ENCODE data around the gene TOR3A. TPM values are rescaled to one million over a fixed set of nuclear protein-coding genes. Genes with fewer than 3 reads are reported as not detected.

The TOR3A gene
- total and polyA plus RNA-seq, 2 of the 13 experiments (the other 11 are each of a cell fraction or from before 2014, with no cell fraction given): 14.7 to 28.4 TPM

- in situ Hi-C loops (cut with HindIII; ENCODE audit: extremely low pct_ligation_motif_present, low pct_unique_long_range_greater_than_20kb) (no loop called here), intact Hi-C loops (cut with micrococcal nuclease; ENCODE audit: unreplicated experiment) (no loop called here)
- Histone ChIP-seq H3K36me3 (replicated peaks in 1 of 2; ENCODE audit: control insufficient read depth in 1 of 2, insufficient read depth in 2 of 2, low read length in 2 of 2) (peaks cover 0 to 6% of the 10 kb centered on the region in 2 experiments; a peak in 3 of 5 replicates), H3K4me2 (ENCODE audit: low read depth, low read length) (no peak overlapping the region), H3K27me3 (ENCODE audit: control insufficient read depth in 1 of 2, insufficient read depth in 2 of 2, low read length in 2 of 2) (no peaks in the 10 kb centered on the region), H3K27ac (ENCODE audit: extremely low read length, insufficient read depth, low read length) (peak overlapping the region; percentile 50), H3K4me3 (replicated peaks in 1 of 3; ENCODE audit: insufficient read depth in 1 of 3, low read depth in 2 of 3, low read length in 3 of 3) (no peak overlapping the region), H3K9me3 (ENCODE audit: low read length) (no peaks in the 10 kb centered on the region), H2AFZ (ENCODE audit: low read length) (no peak overlapping the region), H3K79me2 (ENCODE audit: insufficient read depth, low read length) (peaks cover 11% of the 10 kb centered on the region), H4K20me1 (ENCODE audit: insufficient read depth, low read length) (no peaks in the 10 kb centered on the region), H3K9ac (ENCODE audit: insufficient read depth, low read depth, low read length) (no peak overlapping the region), H3K4me1 (ENCODE audit: insufficient read depth, low read length) (peaks cover 47% of the 10 kb centered on the region)
- POLR2A ChIA-PET: no interaction called here
- CTCF ChIA-PET (ENCODE audit: low intra/inter-chr PET ratio, low total read pairs): no interaction called here
- DNase-seq (ENCODE audit: low spot score) (no peak), FAIRE-seq (no peak), ATAC-seq (no peak)
- no TSS peak for BruUV-seq (replicated peaks)
- TF ChIP-seq ZFP91 (CRISPR knock-in tag; IDR thresholded peaks at IDR 0.05; ENCODE audit: borderline replicate concordance): no peak
These were observed 34.3 kb upstream of the TOR3A start for GRCh38 chr1:179047636-179047997.

- no peak overlapping the region for H2AFZ ChIP-seq (ENCODE audit: low read length)
These were observed 33.3 kb upstream of the TOR3A start for GRCh38 chr1:179048339-179049124.

More at GRCh38 chr1:179048339-179049124, 33.3 kb upstream of the TOR3A start:
- BruUV-seq (replicated peaks): no TSS peak
- 100% methylated on average over 1 of the region's 1 CpG for WGBS (ENCODE audit: low lambda C conversion rate)
- H3K4me2 ChIP-seq (ENCODE audit: low read depth, low read length): no peak overlapping the region
- no peak overlapping the region for H3K4me3 ChIP-seq (replicated peaks in 1 of 3; ENCODE audit: insufficient read depth in 1 of 3, low read depth in 2 of 3, low read length in 3 of 3)
- peaks cover 0 to 6% of the 10 kb centered on the region in 2 experiments; a peak in 3 of 5 replicates for H3K36me3 ChIP-seq (replicated peaks in 1 of 2; ENCODE audit: control insufficient read depth in 1 of 2, insufficient read depth in 2 of 2, low read length in 2 of 2)
- H4K20me1 ChIP-seq (ENCODE audit: insufficient read depth, low read length): no peaks in the 10 kb centered on the region
- intact Hi-C loops (cut with micrococcal nuclease; ENCODE audit: unreplicated experiment): no loop called here
- H3K9ac ChIP-seq (ENCODE audit: insufficient read depth, low read depth, low read length): no peak overlapping the region
- peaks cover 40% of the 10 kb centered on the region for H3K4me1 ChIP-seq (ENCODE audit: insufficient read depth, low read length)
- peaks cover 8% of the 10 kb centered on the region for H3K79me2 ChIP-seq (ENCODE audit: insufficient read depth, low read length)
- in situ Hi-C loops (cut with HindIII; ENCODE audit: extremely low pct_ligation_motif_present, low pct_unique_long_range_greater_than_20kb): no loop called here
- POLR2A ChIA-PET: no interaction called here
- no peak overlapping the region for H3K27ac ChIP-seq (ENCODE audit: extremely low read length, insufficient read depth, low read length)
- H3K27me3 ChIP-seq (ENCODE audit: control insufficient read depth in 1 of 2, insufficient read depth in 2 of 2, low read length in 2 of 2): no peaks in the 10 kb centered on the region
- CTCF ChIA-PET (ENCODE audit: low intra/inter-chr PET ratio, low total read pairs): no interaction called here
- no peak for TF ChIP-seq ZNF121 (CRISPR knock-in tag; IDR thresholded peaks at IDR 0.05)
- TF ChIP-seq ZNF263 (CRISPR knock-in tag; IDR thresholded peaks at IDR 0.05): no peak
- no peak for TF ChIP-seq ZNF781 (CRISPR knock-in tag; IDR thresholded peaks at IDR 0.05; ENCODE audit: borderline replicate concordance, not compliant biosample characterization)
- no peak for TF ChIP-seq NR2F2 (IDR thresholded peaks at IDR 0.05; ENCODE audit: borderline replicate concordance, low read depth)
- no peak for TF ChIP-seq ZNF354B (CRISPR knock-in tag; IDR thresholded peaks at IDR 0.05)
- TF ChIP-seq ATF6 (CRISPR knock-in tag; conservative IDR thresholded peaks at IDR 0.05): no peak
- no peak for TF ChIP-seq GPN1 (CRISPR knock-in tag; IDR thresholded peaks at IDR 0.05; ENCODE audit: borderline replicate concordance)
- no peak for DNase-seq (ENCODE audit: low spot score)
- ATAC-seq: no peak
- H3K9me3 ChIP-seq (ENCODE audit: low read length): no peaks in the 10 kb centered on the region
- no peak for FAIRE-seq

Data from HepG2 (cell line).